ENCODE results near the gene NR3C2. TPM values are rescaled to one million over a fixed set of nuclear protein-coding genes. Genes with fewer than 3 reads are reported as not detected.

NR3C2 gene
- total and polyA plus RNA-seq, 10 of the 15 experiments (the other 5 are each of a cell fraction or from before 2014, with no cell fraction given): 0.05 to 0.11 (median 0.08) TPM; not detected in 4

DNA sequence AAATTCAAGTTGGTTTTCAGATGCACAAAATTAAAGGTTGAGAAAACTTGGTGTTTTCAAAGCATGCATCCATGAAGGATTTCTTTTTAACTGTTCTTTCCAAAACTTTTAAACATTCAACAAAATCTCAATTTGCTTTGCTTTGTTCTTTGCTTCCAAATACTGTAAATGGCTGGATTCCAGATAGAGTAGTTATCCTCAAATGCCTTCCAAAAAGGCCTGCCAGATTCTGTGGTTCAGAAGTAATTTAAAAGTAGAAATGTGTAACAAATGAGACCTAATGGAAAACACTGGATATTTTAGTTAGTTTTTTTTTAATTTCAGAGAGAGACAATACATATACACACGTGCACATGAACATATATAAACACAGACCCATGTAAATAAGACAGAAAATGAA lies 97.3 kb downstream of the NR3C2 start (continued):
- TF ChIP-seq SIN3A (IDR thresholded peaks at IDR 0.05; ENCODE audit: low read depth, low read length): no peak
- TF ChIP-seq LARP7 (IDR thresholded peaks at IDR 0.05): no peak
- TF ChIP-seq PAX5 (IDR thresholded peaks at IDR 0.05; ENCODE audit: borderline replicate concordance, low read depth, low read length): no peak
- no peak for TF ChIP-seq CBX5 (IDR thresholded peaks at IDR 0.05; ENCODE audit: low read depth)

DNA sequence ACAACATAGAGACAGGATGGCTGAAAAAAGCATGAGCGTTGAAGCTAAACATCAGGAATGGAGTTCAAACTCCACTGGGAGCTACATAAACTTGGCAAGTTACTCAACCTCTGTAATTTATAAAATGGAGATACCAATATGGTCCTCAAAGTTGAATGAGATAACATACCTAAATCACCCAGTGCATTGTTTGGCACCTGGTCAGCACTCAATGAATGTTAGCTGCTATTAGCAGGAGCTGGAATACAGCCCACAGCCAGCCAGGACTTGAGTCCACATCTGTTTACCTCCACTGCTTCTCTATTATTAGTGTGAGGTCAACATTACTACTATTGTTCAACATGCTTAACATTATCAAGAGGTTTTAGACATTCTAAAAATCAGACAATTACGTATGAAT lies 97.9 kb downstream of the NR3C2 start:
- ChIA-PET RAD21 (ENCODE audit: unreplicated experiment) (no interaction called here), SMC1A (ENCODE audit: uncharacterized antibody, unreplicated experiment) (no interaction called here), POLR2A (no interaction called here), CTCF (no interaction called here)
- H3K36me3 ChIP-seq (ENCODE audit: control insufficient read depth in 2 of 2, insufficient read depth in 2 of 2, low read length in 1 of 2): no peaks in the 10 kb centered on the region
- ATAC-seq (no peak), FAIRE-seq (no peak), DNase-seq (ENCODE audit: low read depth, low spot score) (no peak)
- TF ChIP-seq, protein P1, sequence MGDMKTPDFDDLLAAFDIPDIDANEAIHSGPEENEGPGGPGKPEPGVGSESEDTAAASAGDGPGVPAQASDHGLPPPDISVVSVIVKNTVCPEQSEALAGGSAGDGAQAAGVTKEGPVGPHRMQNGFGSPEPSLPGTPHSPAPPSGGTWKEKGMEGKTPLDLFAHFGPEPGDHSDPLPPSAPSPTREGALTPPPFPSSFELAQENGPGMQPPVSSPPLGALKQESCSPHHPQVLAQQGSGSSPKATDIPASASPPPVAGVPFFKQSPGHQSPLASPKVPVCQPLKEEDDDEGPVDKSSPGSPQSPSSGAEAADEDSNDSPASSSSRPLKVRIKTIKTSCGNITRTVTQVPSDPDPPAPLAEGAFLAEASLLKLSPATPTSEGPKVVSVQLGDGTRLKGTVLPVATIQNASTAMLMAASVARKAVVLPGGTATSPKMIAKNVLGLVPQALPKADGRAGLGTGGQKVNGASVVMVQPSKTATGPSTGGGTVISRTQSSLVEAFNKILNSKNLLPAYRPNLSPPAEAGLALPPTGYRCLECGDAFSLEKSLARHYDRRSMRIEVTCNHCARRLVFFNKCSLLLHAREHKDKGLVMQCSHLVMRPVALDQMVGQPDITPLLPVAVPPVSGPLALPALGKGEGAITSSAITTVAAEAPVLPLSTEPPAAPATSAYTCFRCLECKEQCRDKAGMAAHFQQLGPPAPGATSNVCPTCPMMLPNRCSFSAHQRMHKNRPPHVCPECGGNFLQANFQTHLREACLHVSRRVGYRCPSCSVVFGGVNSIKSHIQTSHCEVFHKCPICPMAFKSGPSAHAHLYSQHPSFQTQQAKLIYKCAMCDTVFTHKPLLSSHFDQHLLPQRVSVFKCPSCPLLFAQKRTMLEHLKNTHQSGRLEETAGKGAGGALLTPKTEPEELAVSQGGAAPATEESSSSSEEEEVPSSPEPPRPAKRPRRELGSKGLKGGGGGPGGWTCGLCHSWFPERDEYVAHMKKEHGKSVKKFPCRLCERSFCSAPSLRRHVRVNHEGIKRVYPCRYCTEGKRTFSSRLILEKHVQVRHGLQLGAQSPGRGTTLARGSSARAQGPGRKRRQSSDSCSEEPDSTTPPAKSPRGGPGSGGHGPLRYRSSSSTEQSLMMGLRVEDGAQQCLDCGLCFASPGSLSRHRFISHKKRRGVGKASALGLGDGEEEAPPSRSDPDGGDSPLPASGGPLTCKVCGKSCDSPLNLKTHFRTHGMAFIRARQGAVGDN (IDR thresholded peaks at IDR 0.05): no peak
- TF ChIP-seq SREBF1 (IDR thresholded peaks at IDR 0.05; ENCODE audit: low read length): no peak
- no peak for TF ChIP-seq YBX1 (IDR thresholded peaks at IDR 0.05)
- TF ChIP-seq, protein P2, sequence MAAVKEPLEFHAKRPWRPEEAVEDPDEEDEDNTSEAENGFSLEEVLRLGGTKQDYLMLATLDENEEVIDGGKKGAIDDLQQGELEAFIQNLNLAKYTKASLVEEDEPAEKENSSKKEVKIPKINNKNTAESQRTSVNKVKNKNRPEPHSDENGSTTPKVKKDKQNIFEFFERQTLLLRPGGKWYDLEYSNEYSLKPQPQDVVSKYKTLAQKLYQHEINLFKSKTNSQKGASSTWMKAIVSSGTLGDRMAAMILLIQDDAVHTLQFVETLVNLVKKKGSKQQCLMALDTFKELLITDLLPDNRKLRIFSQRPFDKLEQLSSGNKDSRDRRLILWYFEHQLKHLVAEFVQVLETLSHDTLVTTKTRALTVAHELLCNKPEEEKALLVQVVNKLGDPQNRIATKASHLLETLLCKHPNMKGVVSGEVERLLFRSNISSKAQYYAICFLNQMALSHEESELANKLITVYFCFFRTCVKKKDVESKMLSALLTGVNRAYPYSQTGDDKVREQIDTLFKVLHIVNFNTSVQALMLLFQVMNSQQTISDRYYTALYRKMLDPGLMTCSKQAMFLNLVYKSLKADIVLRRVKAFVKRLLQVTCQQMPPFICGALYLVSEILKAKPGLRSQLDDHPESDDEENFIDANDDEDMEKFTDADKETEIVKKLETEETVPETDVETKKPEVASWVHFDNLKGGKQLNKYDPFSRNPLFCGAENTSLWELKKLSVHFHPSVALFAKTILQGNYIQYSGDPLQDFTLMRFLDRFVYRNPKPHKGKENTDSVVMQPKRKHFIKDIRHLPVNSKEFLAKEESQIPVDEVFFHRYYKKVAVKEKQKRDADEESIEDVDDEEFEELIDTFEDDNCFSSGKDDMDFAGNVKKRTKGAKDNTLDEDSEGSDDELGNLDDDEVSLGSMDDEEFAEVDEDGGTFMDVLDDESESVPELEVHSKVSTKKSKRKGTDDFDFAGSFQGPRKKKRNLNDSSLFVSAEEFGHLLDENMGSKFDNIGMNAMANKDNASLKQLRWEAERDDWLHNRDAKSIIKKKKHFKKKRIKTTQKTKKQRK (IDR thresholded peaks at IDR 0.05; ENCODE audit: low read depth, low read length): no peak
- TF ChIP-seq, protein P3, sequence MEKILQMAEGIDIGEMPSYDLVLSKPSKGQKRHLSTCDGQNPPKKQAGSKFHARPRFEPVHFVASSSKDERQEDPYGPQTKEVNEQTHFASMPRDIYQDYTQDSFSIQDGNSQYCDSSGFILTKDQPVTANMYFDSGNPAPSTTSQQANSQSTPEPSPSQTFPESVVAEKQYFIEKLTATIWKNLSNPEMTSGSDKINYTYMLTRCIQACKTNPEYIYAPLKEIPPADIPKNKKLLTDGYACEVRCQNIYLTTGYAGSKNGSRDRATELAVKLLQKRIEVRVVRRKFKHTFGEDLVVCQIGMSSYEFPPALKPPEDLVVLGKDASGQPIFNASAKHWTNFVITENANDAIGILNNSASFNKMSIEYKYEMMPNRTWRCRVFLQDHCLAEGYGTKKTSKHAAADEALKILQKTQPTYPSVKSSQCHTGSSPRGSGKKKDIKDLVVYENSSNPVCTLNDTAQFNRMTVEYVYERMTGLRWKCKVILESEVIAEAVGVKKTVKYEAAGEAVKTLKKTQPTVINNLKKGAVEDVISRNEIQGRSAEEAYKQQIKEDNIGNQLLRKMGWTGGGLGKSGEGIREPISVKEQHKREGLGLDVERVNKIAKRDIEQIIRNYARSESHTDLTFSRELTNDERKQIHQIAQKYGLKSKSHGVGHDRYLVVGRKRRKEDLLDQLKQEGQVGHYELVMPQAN (conservative IDR thresholded peaks at IDR 0.05): no peak
- no peak for TF ChIP-seq MEF2A (IDR thresholded peaks at IDR 0.05; ENCODE audit: insufficient read depth, low read depth, low read length)
- no peak for TF ChIP-seq EED (IDR thresholded peaks at IDR 0.05; ENCODE audit: low read depth)
- no peak for TF ChIP-seq SPI1 (IDR thresholded peaks at IDR 0.05; ENCODE audit: borderline replicate concordance, insufficient read depth, low read depth, low read length)
- no peak for TF ChIP-seq RUNX3 (IDR thresholded peaks at IDR 0.05; ENCODE audit: low read length)
- no peak for TF ChIP-seq HDAC6 (IDR thresholded peaks at IDR 0.05; ENCODE audit: unreplicated experiment)
- in situ Hi-C loops (cut with MboI): no loop called here
- no peaks in the 10 kb centered on the region for H3K79me2 ChIP-seq (ENCODE audit: control insufficient read depth, insufficient read depth, low read length)
- no peaks in the 10 kb centered on the region for H4K20me1 ChIP-seq (ENCODE audit: control insufficient read depth, insufficient read depth)
- intact Hi-C loops (cut with micrococcal nuclease; ENCODE audit: unreplicated experiment): no loop called here
- no TSS peak for BruUV-seq (replicated peaks)
- H3K4me2 ChIP-seq (ENCODE audit: control insufficient read depth, insufficient read depth): no peak overlapping the region
- 5% methylated on average over 2 of the region's 2 CpGs for WGBS (ENCODE audit: insufficient coverage, insufficient replicate concordance, low lambda C conversion rate, missing lambda C conversion rate)
- H3K9ac ChIP-seq (ENCODE audit: control insufficient read depth, insufficient read depth, low read length): no peak overlapping the region
- no peaks in the 10 kb centered on the region for H3K27me3 ChIP-seq (replicated peaks in 1 of 2; ENCODE audit: control insufficient read depth in 2 of 2, insufficient read depth in 2 of 2, low read length in 1 of 2)
- H3K9me3 ChIP-seq (replicated peaks; ENCODE audit: control insufficient read depth, insufficient read depth, low read length): no peaks in the 10 kb centered on the region
- no peak overlapping the region for H3K4me3 ChIP-seq
- no peaks in the 10 kb centered on the region for H3K4me1 ChIP-seq (ENCODE audit: control insufficient read depth, insufficient read depth, low read length)
- H2AFZ ChIP-seq (ENCODE audit: control insufficient read depth, low read depth, low read length): no peak overlapping the region
- no peak overlapping the region for H3K27ac ChIP-seq (ENCODE audit: control insufficient read depth, insufficient read depth)
